Panc1 (cell line): Measurements from ENCODE around the gene GSK3B. TPM values are rescaled to one million over a fixed set of nuclear protein-coding genes. Genes with fewer than 3 reads are reported as not detected.

Source experiments
- ATAC-seq: fragments of 200-7000 bp; cut with Tn5 transposase; 2 replicates; pipeline ENCODE4 v1.9.1; 2020; ENCODE audit warnings: mild to moderate bottlenecking, moderate library complexity
- BruUV-seq: library from RNA; stranded (reverse); fragments of 400-500 nt; replicated peaks from 2 replicates; lab custom pipeline; 2021; lab: Mats Ljungman, UMichigan
- CTCF ChIA-PET: fragments of 300-600 bp; sonication (Branson Sonifier 250); formaldehyde crosslinking; loops from one replicate; lab custom pipeline; 2022; ENCODE audit warnings: antibody characterized with exemption; lab: Charles Lee
- POLR2A ChIA-PET: fragments of 300-600 bp; sonication (Branson Sonifier 250); formaldehyde crosslinking; loops from one replicate; lab custom pipeline; 2022; ENCODE audit warnings: antibody characterized with exemption; lab: Charles Lee
- DNase-seq: peaks from one replicate; pipeline ENCODE4 v3.0.0-alpha.2; 2010; ENCODE audit warnings: low read depth, low spot score
- H3K27ac ChIP-seq: 2 replicates; pipeline ENCODE4 v1.5.1; 2011; ENCODE audit warnings: mild to moderate bottlenecking, low read length, inconsistent platforms
- H3K27me3 ChIP-seq: fragments of 200-500 bp; sonication (Bioruptor generic); 2 replicates; pipeline ENCODE4 v1.6.0; 2014; ENCODE audit warnings: low read length, inconsistent platforms; ENCODE audit not compliant: control insufficient read depth, insufficient read depth
- H3K36me3 ChIP-seq: fragments of 200-500 bp; sonication (Bioruptor generic); 2 replicates; pipeline ENCODE4 v1.5.1; 2014; ENCODE audit warnings: inconsistent platforms, mild to moderate bottlenecking, low read length, moderate library complexity; ENCODE audit not compliant: control insufficient read depth, insufficient read depth
- H3K4me1 ChIP-seq: 2 replicates; pipeline ENCODE4 v1.5.1; 2011; ENCODE audit warnings: inconsistent platforms, mild to moderate bottlenecking, low read length, moderate library complexity; ENCODE audit not compliant: control insufficient read depth, insufficient read depth
- H3K4me3 ChIP-seq, 2 experiments: 2 replicates each; pipeline ENCODE4 v1.5.1; 2011 to 2012; ENCODE audit warnings: low read depth in 2 of 2, low read length in 2 of 2, mild to moderate bottlenecking in 2 of 2, inconsistent platforms in 1 of 2, moderate library complexity in 1 of 2
- H3K9me3 ChIP-seq: fragments of 200-500 bp; sonication (Bioruptor generic); 2 replicates; pipeline ENCODE4 v1.5.1; 2014; ENCODE audit warnings: low read depth, mild to moderate bottlenecking, inconsistent platforms, low read length, moderate library complexity; ENCODE audit not compliant: control insufficient read depth, insufficient read depth
- CTCF ChIP-seq: fragments of 450-650 bp; IDR thresholded peaks from 2 replicates; pipeline ENCODE4 v1.5.1; 2017; ENCODE audit warnings: mild to moderate bottlenecking
- POLR2AphosphoS5 ChIP-seq: IDR thresholded peaks from 2 replicates; pipeline ENCODE4 v1.6.1; 2012; ENCODE audit warnings: mild to moderate bottlenecking, low read depth, low read length, moderate library complexity
- REST ChIP-seq, 2 experiments: IDR thresholded peaks; 2 replicates each; pipeline ENCODE4 v1.6.1; 2011 to 2012; ENCODE audit warnings: low read depth in 2 of 2, control low read depth in 1 of 2, low read length in 1 of 2, mild to moderate bottlenecking in 1 of 2, moderate library complexity in 1 of 2; ENCODE audit not compliant: insufficient read depth in 1 of 2
- SIN3A ChIP-seq: IDR thresholded peaks from 2 replicates; pipeline ENCODE4 v1.6.1; 2012; ENCODE audit warnings: low read depth, mild to moderate bottlenecking, low read length, moderate library complexity, borderline replicate concordance; ENCODE audit not compliant: insufficient read depth
- TCF7L2 ChIP-seq: IDR thresholded peaks from 2 replicates; pipeline ENCODE4 v1.6.1; 2011; ENCODE audit warnings: mild to moderate bottlenecking, low read depth, low read length, inconsistent platforms
- in situ Hi-C: cut with HindIII; loops from 2 replicates; pipeline ENCODE4 v1.10.0; 2016; ENCODE audit warnings: low sequenced_read_pairs, low pct_unique_long_range_greater_than_20kb
- intact Hi-C: fragments of 100-400 bp; cut with micrococcal nuclease; formaldehyde crosslinking; loops from one replicate; pipeline ENCODE4 v1.10.0; 2022; ENCODE audit not compliant: unreplicated experiment
- total RNA-seq: library from RNA; stranded (reverse); gene quantifications from one replicate; pipeline ENCODE4 v1.2.1, GENCODE V29; 2021; ENCODE audit not compliant: unreplicated experiment

Gene GSK3B
- total RNA-seq, 1 experiment from 2014 or later = 35.3 TPM

- ChIA-PET CTCF (no interaction called here), POLR2A (no interaction called here)
- Histone ChIP-seq H3K4me3 (no peak overlapping the region), H3K9me3 (no peaks in the 10 kb centered on the region), H3K27ac (no peak overlapping the region), H3K4me1 (no peaks in the 10 kb centered on the region), H3K27me3 (no peaks in the 10 kb centered on the region), H3K36me3 (no peaks in the 10 kb centered on the region)
- TF ChIP-seq TCF7L2 (no peak), POLR2AphosphoS5 (no peak), REST (IDR thresholded peaks at IDR 0.05; ENCODE audit: insufficient read depth in 1 of 2, low read depth in 2 of 2, low read length in 1 of 2) (no peak), SIN3A (no peak), CTCF (no peak)
- ATAC-seq (no peak), DNase-seq (no peak)
- BruUV-seq = no TSS peak
- intact Hi-C loops (no loop called here), in situ Hi-C loops (no loop called here)
Observed at GRCh38 chr3:120114376-120114775, 20.1 kb upstream of the GSK3B start.

GRCh38 chr3:120113128-120114116, 19.2 kb upstream of the GSK3B start:
- Histone ChIP-seq H3K36me3 (no peaks in the 10 kb centered on the region), H3K4me1 (no peaks in the 10 kb centered on the region), H3K4me3 (no peak overlapping the region), H3K27ac (no peak overlapping the region), H3K9me3 (no peaks in the 10 kb centered on the region), H3K27me3 (no peaks in the 10 kb centered on the region)
- peak; percentile 22 for DNase-seq
- intact Hi-C loops = no loop called here
- TF ChIP-seq CTCF = no peak
- TF ChIP-seq POLR2AphosphoS5 = no peak
- TF ChIP-seq SIN3A = no peak
- TF ChIP-seq REST (IDR thresholded peaks at IDR 0.05; ENCODE audit: insufficient read depth in 1 of 2, low read depth in 2 of 2, low read length in 1 of 2) = no peak
- TF ChIP-seq TCF7L2 = no peak
- CTCF ChIA-PET = no interaction called here
- BruUV-seq = no TSS peak
- in situ Hi-C loops = no loop called here
- POLR2A ChIA-PET = no interaction called here
- peak; percentile 74; the same call in 1 of the 2 replicates for ATAC-seq
